MM.1S (cell line): ENCODE results near the gene CDH7.

Experiments
- CTCF ChIP-seq: fragments of 300-600 bp; sonication (generic); IDR thresholded peaks from 2 replicates; pipeline ENCODE4 v1.5.1; 2016; ENCODE audit warnings: antibody characterized with exemption, low read length, mixed read lengths
- EZH2 ChIP-seq: fragments of 300-600 bp; sonication (generic); optimal IDR thresholded peaks from 2 replicates; pipeline ENCODE3; 2017; ENCODE audit warnings: low read depth, mild to moderate bottlenecking, antibody characterized with exemption, low read length, mixed read lengths

DNA sequence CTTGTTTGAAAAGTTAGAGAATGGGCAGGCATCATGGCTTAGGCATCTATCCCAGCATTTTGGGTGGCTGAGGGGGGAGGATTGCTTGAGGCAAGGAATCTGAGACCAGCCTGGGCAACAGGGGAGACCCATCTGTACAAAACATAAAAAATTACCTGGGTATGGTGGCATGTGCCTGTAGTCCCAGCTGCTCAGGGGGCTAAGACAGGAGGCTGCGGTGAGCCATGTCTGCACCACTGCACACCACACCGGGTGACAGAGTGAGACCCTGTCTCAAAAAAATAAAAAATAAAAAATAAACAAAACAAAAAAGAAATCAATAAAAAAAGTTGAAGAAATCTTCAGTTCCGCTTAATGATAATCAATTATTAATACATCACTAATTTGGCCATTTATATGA, 146.5 kb downstream of the CDH7 start:
- no peak for TF ChIP-seq CTCF
- TF ChIP-seq EZH2, result no peak
